Coronary artery (tissue), 2 donors: ENCODE data around the gene KIRREL2.

Experiments
- DNase-seq: peaks from one replicate; pipeline ENCODE4 v3.0.0-alpha.2; 2017; ENCODE audit warnings: low spot score
- H3K27ac ChIP-seq, 2 donors: fragments of 200-600 bp; sonication (generic); one replicate each; pipeline ENCODE4 v1.5.1; 2016 to 2019
- H3K4me3 ChIP-seq: fragments of 200-600 bp; sonication (generic); 2 replicates; pipeline ENCODE4 v1.5.1; 2016; ENCODE audit warnings: mild to moderate bottlenecking, moderate library complexity
- TF ChIP-seq, protein P1 (sequence below): fragments of 200-600 bp; sonication (generic); IDR thresholded peaks from one replicate; pipeline ENCODE4 v1.5.1; 2019; ENCODE audit warnings: antibody characterized with exemption

Gene KIRREL2

DNA sequence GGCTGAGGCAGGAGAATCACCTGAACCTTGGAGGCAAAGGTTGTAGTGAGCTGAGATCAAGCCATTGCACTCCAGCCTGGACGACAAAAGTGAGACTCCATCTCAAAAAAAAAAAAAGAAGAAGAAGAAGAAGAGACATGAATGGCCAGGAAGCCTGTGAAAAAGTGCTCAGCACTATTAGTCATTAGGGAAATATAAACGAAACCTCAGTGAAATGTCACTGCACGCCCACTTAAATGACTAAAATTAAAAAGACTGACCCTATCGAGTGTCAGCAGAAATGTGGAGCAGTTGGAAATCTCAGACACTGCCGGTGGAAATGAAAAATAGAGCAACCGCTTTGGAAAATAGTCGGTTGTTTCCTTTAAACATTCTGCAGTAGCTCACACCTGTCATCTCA, 56.9 kb downstream of the KIRREL2 start:
- Histone ChIP-seq H3K27ac (no peak overlapping the region), H3K4me3 (no peak overlapping the region)
- DNase-seq, result no peak
- TF ChIP-seq, protein P1, sequence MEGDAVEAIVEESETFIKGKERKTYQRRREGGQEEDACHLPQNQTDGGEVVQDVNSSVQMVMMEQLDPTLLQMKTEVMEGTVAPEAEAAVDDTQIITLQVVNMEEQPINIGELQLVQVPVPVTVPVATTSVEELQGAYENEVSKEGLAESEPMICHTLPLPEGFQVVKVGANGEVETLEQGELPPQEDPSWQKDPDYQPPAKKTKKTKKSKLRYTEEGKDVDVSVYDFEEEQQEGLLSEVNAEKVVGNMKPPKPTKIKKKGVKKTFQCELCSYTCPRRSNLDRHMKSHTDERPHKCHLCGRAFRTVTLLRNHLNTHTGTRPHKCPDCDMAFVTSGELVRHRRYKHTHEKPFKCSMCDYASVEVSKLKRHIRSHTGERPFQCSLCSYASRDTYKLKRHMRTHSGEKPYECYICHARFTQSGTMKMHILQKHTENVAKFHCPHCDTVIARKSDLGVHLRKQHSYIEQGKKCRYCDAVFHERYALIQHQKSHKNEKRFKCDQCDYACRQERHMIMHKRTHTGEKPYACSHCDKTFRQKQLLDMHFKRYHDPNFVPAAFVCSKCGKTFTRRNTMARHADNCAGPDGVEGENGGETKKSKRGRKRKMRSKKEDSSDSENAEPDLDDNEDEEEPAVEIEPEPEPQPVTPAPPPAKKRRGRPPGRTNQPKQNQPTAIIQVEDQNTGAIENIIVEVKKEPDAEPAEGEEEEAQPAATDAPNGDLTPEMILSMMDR, result no peak

DNA sequence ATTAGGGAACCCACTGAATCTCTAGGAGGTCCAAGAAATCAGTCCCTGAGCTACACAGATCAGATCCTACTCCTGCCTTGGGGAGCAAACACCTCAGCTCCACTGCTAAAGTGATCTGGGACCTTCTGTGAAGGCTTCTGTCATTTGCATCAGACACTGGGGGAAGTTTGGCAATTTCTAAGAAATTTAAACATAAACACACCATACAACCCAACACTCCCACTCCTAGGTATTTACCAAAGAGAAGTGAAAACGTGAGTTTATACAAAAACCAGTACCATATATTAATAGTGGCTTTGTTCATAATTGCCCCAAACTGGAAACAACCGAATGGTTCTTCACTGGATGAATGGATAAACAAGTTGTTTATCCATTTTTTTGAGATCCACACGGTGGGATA, 58.7 kb downstream of the KIRREL2 start:
- TF ChIP-seq, protein P1, result no peak
- no peak overlapping the region for H3K27ac ChIP-seq

More for the DNA sequence above, 58.7 kb downstream of the KIRREL2 start:
- H3K4me3 ChIP-seq, result no peak overlapping the region
- DNase-seq, result no peak
